Body of pancreas (tissue), 4 donors: ENCODE data around the gene NT5C.

ENCODE experiments used
- CTCF ChIP-seq, 7 experiments: fragments of 450-650 bp in 4 of 7; fragments of 200-600 bp in 3 of 7; sonication (generic) in 3 of 7; IDR thresholded peaks; one replicate each; pipeline ENCODE4 v1.5.1; 2016 to 2019; ENCODE audit warnings: antibody characterized with exemption in 7 of 7
- POLR2A ChIP-seq, 3 donors: fragments of 450-650 bp; IDR thresholded peaks; one replicate each; pipeline ENCODE4 v1.6.1; 2016; ENCODE audit warnings: antibody characterized with exemption in 3 of 3, mild to moderate bottlenecking in 2 of 3

GRCh38 chr17:75173526-75173925, 42.0 kb upstream of the NT5C start:
- TF ChIP-seq CTCF (IDR thresholded peaks at IDR 0.05) (no peak), POLR2A (IDR thresholded peaks at IDR 0.05) (no peak)
